Natural killer cell (primary cell): ENCODE results near the gene MNX1. TPM values are rescaled to one million over a fixed set of nuclear protein-coding genes. Genes with fewer than 3 reads are reported as not detected.

ENCODE experiments used
- ATAC-seq, 3 donors: fragments of 150-1000 bp in 2 of 3; fragments of 200-7000 bp in 1 of 3; cut with Tn5 transposase; 1 replicate in 1 of 3; 2 replicates in 2 of 3; pipeline ENCODE4 v1.10.0; 2021; ENCODE audit warnings: mild to moderate bottlenecking in 2 of 3, moderate library complexity in 2 of 3
- DNase-seq, 2 donors: peaks; one replicate each; pipeline versions ENCODE4 v3.0.0 to v3.0.0-alpha.2; 2013 to 2021; ENCODE audit warnings: mixed read lengths in 1 of 2
- H3K27ac ChIP-seq: one replicate; pipeline ENCODE4 v1.5.1; 2013; ENCODE audit warnings: mild to moderate bottlenecking, low read length
- H3K27me3 ChIP-seq: one replicate; pipeline ENCODE4 v1.6.1; 2013; ENCODE audit warnings: low read length; ENCODE audit not compliant: control insufficient read depth, insufficient read depth
- H3K36me3 ChIP-seq: one replicate; pipeline ENCODE4 v1.6.1; 2013; ENCODE audit warnings: low read length; ENCODE audit not compliant: control insufficient read depth, insufficient read depth
- H3K4me1 ChIP-seq: one replicate; pipeline ENCODE4 v1.6.1; 2013; ENCODE audit warnings: low read length; ENCODE audit not compliant: control insufficient read depth, insufficient read depth
- H3K4me3 ChIP-seq: one replicate; pipeline ENCODE4 v1.5.1; 2013; ENCODE audit warnings: low read length
- H3K9me3 ChIP-seq: one replicate; pipeline ENCODE4 v1.6.1; 2013; ENCODE audit warnings: low read length; ENCODE audit not compliant: control insufficient read depth, insufficient read depth
- H3K27ac Mint-ChIP-seq, 2 donors: one replicate each; pipeline ENCODE4 v1.8.0; 2022; ENCODE audit warnings: mild to moderate bottlenecking in 2 of 2, mixed read lengths in 2 of 2, moderate library complexity in 1 of 2
- H3K27me3 Mint-ChIP-seq, 2 donors: one replicate each; pipeline ENCODE4 v1.8.0; 2022; ENCODE audit warnings: low read depth in 2 of 2, mixed read lengths in 2 of 2
- H3K36me3 Mint-ChIP-seq: one replicate; pipeline ENCODE4 v1.8.0; 2022; ENCODE audit warnings: mixed read lengths
- H3K4me1 Mint-ChIP-seq, 2 donors: one replicate each; pipeline ENCODE4 v1.8.0; 2022; ENCODE audit warnings: mixed read lengths in 2 of 2
- H3K4me3 Mint-ChIP-seq: one replicate; pipeline ENCODE4 v1.8.0; 2022; ENCODE audit warnings: mild to moderate bottlenecking, moderate library complexity, mixed read lengths
- H3K9me3 Mint-ChIP-seq, 2 donors: one replicate each; pipeline ENCODE4 v1.8.0; 2022; ENCODE audit warnings: mixed read lengths in 2 of 2
- WGBS: methylation state at CpG from one replicate; pipeline ENCODE4 v1.1.7; 2013; ENCODE audit warnings: missing lambda C conversion rate; ENCODE audit not compliant: insufficient coverage; 5-methylcytosine and 5-hydroxymethylcytosine counted together
- intact Hi-C: fragments of 100-400 bp; cut with micrococcal nuclease; formaldehyde crosslinking; loops from one replicate; pipeline ENCODE4 v1.14.2; 2022
- total RNA-seq, 4 donors: library from RNA; stranded (reverse); fragments of 120-200 nt in 1 of 4; gene quantifications; one replicate each; pipeline versions ENCODE4 v1.2.3 to v1.2.4, GENCODE V29; 2013 to 2022
- TF ChIP-seq, protein P1 (sequence below): fragments of 200-600 bp; IDR thresholded peaks from one replicate; pipeline ENCODE4 v1.8.0; 2022; ENCODE audit warnings: antibody characterized with exemption

Gene MNX1
- total RNA-seq, 3 donors from 2014 or later (not counting 1 experiment from before 2014, with no cell fraction given), result not detected

DNA sequence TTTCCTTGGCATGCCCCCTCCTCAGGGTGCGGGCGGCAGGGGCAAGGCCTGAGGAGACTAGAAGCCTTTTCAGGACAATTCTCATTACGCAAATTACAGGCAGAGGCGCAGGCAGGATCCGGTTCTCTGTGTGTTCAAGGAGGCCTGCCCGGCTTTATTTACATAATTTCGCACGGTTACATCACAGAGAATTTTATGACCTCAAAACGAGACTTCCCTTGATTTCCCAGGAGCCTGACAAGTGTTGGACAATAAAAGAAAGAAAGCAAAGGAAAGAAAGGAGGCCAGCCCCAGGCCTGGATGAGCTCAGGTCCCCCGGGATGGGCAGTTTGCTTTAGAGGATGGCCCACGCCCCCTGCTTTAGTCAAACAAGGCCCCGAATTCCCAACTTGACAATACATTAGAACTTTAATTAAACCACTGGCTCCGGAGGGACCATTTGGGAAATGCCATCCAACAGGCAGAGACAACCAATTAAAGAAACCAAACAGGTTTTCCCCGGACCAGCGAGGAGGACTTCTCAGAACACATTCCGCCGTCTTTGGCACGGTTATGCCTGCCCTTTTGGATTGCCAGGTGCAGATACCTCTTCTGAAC, 2.9 kb downstream of the MNX1 start:
- DNase-seq (no peak), ATAC-seq (no peak)
- intact Hi-C loops, result no loop called here
- 14% methylated on average over 18 of the region's 18 CpGs for WGBS
- Histone ChIP-seq H3K27ac (no peak overlapping the region), H3K27me3 (peaks cover 54% of the 10 kb centered on the region), H3K36me3 (no peaks in the 10 kb centered on the region), H3K9me3 (no peaks in the 10 kb centered on the region), H3K4me1 (peaks cover 13% of the 10 kb centered on the region), H3K4me3 (no peak overlapping the region)
- H3K36me3 Mint-ChIP-seq, result no peaks in the 10 kb centered on the region
- H3K9me3 Mint-ChIP-seq, result no peaks in the 10 kb centered on the region
- TF ChIP-seq, protein P1, sequence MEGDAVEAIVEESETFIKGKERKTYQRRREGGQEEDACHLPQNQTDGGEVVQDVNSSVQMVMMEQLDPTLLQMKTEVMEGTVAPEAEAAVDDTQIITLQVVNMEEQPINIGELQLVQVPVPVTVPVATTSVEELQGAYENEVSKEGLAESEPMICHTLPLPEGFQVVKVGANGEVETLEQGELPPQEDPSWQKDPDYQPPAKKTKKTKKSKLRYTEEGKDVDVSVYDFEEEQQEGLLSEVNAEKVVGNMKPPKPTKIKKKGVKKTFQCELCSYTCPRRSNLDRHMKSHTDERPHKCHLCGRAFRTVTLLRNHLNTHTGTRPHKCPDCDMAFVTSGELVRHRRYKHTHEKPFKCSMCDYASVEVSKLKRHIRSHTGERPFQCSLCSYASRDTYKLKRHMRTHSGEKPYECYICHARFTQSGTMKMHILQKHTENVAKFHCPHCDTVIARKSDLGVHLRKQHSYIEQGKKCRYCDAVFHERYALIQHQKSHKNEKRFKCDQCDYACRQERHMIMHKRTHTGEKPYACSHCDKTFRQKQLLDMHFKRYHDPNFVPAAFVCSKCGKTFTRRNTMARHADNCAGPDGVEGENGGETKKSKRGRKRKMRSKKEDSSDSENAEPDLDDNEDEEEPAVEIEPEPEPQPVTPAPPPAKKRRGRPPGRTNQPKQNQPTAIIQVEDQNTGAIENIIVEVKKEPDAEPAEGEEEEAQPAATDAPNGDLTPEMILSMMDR, result no peak
- H3K4me3 Mint-ChIP-seq, result no peak overlapping the region
- peaks cover 46 to 53% of the 10 kb centered on the region in 2 donors for H3K27me3 Mint-ChIP-seq
- no peak overlapping the region for H3K27ac Mint-ChIP-seq
- peaks cover 4 to 5% of the 10 kb centered on the region in 2 donors for H3K4me1 Mint-ChIP-seq

DNA sequence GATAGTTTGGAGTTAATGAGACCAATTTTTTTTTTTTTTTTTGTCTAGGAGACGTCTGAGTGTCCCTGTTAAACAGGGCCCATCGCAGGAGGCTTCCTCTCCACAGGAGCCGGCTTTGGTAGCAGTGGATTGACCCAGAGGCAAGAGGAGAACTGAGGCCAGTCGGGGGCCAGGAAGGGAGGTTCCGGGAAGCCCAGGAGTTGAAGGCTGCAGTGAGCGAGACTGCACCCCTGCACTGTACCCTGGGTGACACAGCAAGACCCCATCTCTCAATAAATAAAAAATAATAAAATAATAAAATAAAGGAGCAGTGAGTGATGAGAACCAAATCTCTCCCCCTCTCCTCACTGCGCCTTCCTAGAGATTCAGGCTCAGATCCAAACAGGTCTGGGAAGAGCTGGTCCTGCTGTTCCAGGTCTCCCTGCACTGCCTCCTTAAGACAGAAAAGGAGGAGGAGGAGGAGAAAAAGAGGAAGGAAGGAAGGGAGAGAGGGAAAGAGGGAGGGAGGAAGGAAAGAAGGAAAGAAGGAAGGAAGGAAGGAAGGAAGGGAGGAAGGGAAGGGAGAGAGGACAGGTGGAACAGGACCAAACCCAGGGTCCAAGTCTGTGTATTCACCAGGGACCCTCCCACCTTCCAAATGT, 3.5 kb downstream of the MNX1 start:
- H3K9me3 ChIP-seq, result no peaks in the 10 kb centered on the region
- peaks cover 56% of the 10 kb centered on the region for H3K27me3 ChIP-seq

DNA sequence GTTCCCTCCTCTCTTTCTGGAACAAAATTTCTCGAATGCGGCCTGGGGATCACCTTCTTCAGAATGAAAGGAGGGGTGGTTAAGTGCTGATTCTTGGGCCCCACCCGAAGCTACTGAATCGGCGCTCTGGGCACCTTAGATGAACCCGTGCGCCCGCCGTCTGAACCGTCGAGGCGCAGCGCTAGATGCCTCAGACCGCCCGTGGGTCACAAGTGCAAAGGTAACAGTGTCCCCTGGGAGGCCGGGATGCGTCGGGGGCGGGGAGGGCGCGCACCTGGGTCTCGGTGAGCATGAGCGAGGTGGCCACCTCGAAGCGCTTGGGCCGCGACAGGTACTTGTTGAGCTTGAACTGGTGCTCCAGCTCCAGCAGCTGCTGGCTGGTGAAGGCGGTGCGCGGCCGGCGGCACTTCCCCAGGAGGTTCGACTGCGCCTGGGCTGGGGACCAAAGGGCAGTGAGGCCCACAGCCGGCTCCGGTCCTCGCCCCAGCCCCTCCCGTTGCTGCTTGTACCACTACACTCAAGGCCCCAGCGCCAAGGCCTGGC, 4.2 kb downstream of the MNX1 start:
- TF ChIP-seq, protein P1, result no peak
- Mint-ChIP-seq H3K4me3 (no peak overlapping the region), H3K4me1 (peaks cover 4 to 5% of the 10 kb centered on the region in 2 donors), H3K36me3 (no peaks in the 10 kb centered on the region), H3K27ac (no peak overlapping the region), H3K9me3 (no peaks in the 10 kb centered on the region), H3K27me3 (peaks cover 45 to 53% of the 10 kb centered on the region in 2 donors)
- DNase-seq (no peak), ATAC-seq (no peak)
- 9% methylated on average over 39 of the region's 39 CpGs for WGBS
- H3K4me3 ChIP-seq, result no peak overlapping the region
- H3K27ac ChIP-seq, result no peak overlapping the region
- H3K36me3 ChIP-seq, result no peaks in the 10 kb centered on the region
- no peaks in the 10 kb centered on the region for H3K9me3 ChIP-seq
- peaks cover 7% of the 10 kb centered on the region for H3K4me1 ChIP-seq
- intact Hi-C loops, result no loop called here
- H3K27me3 ChIP-seq, result peaks cover 55% of the 10 kb centered on the region

More for the DNA sequence above, 3.5 kb downstream of the MNX1 start:
- H3K27ac ChIP-seq, result no peak overlapping the region
- H3K27ac Mint-ChIP-seq, result no peak overlapping the region
- peaks cover 13% of the 10 kb centered on the region for H3K4me1 ChIP-seq
- intact Hi-C loops, result no loop called here
- no peaks in the 10 kb centered on the region for H3K9me3 Mint-ChIP-seq
- no peak for ATAC-seq
- H3K4me3 Mint-ChIP-seq, result no peak overlapping the region
- no peaks in the 10 kb centered on the region for H3K36me3 ChIP-seq
- H3K36me3 Mint-ChIP-seq, result no peaks in the 10 kb centered on the region
- H3K27me3 Mint-ChIP-seq, result peaks cover 45 to 52% of the 10 kb centered on the region in 2 donors
- TF ChIP-seq, protein P1, result no peak
- no peak for DNase-seq
- 10% methylated on average over 3 of the region's 7 CpGs for WGBS
- H3K4me3 ChIP-seq, result no peak overlapping the region
- peaks cover 4 to 5% of the 10 kb centered on the region in 2 donors for H3K4me1 Mint-ChIP-seq
